ENCODE data around the gene ABI3BP. TPM values are rescaled to one million over a fixed set of nuclear protein-coding genes. Genes with fewer than 3 reads are reported as not detected.

ABI3BP gene
- total RNA-seq, 1 experiment from 2014 or later, result 0.15 TPM

DNA sequence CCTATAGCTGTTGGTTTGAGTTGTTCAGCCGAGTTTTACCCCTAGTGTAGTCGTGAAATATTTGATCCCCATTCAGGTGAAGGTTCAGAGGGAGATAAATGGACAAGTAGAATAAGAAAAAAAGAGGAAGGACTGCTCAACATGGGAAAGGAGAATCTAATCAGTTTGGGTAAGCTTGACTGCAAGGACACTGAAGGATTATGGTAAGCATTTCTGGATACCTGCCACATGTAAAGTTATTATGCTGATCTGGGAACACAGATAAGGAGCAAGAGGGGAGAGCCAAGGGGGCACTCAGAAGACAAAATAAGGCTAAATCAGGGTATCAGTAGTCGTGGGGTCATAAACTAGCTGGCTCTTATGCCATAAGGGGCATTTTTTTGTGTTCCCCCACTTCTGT, 234.1 kb downstream of the ABI3BP start:
- no peak for DNase-seq (ENCODE audit: low read depth, low spot score)
- ChIA-PET RAD21 (ENCODE audit: low non-redundant PET in 1 of 2, low total read pairs in 2 of 2, uncharacterized antibody in 2 of 2, unreplicated experiment in 2 of 2) (no interaction called here), POLR2A (no interaction called here)

GRCh38 chr3:100756441-100756840, 236.8 kb downstream of the ABI3BP start:
- no peak for TF ChIP-seq CBX3 (IDR thresholded peaks at IDR 0.05; ENCODE audit: low read depth)
- no peak for TF ChIP-seq FOSL1 (IDR thresholded peaks at IDR 0.05; ENCODE audit: low read depth)
- no peak for TF ChIP-seq ZFX (IDR thresholded peaks at IDR 0.05)
- no peak for TF ChIP-seq ATF3 (IDR thresholded peaks at IDR 0.05)
- no peak for TF ChIP-seq POLR2A (IDR thresholded peaks at IDR 0.05; ENCODE audit: borderline replicate concordance, extremely low read depth, insufficient read depth, insufficient read length)
- no peaks in the 10 kb centered on the region for H3K27me3 ChIP-seq (ENCODE audit: insufficient read depth, low read length)
- H3K4me1 ChIP-seq (ENCODE audit: control insufficient read depth in 1 of 2, insufficient read depth in 2 of 2, low read length in 2 of 2), result no peaks in the 10 kb centered on the region
- no peak overlapping the region for H3K27ac ChIP-seq (ENCODE audit: low read depth, low read length)
- H3K9me2 ChIP-seq (ENCODE audit: insufficient read depth), result no peaks in the 10 kb centered on the region
- no peak overlapping the region for H3K4me3 ChIP-seq (replicated peaks in 1 of 2; ENCODE audit: low read depth in 1 of 2, low read length in 2 of 2)
- no peaks in the 10 kb centered on the region for H3K9me3 ChIP-seq (ENCODE audit: control insufficient read depth in 1 of 2, insufficient read depth in 1 of 2, low read depth in 1 of 2, low read length in 2 of 2)
- RAD21 ChIA-PET (ENCODE audit: low non-redundant PET in 1 of 2, low total read pairs in 2 of 2, uncharacterized antibody in 2 of 2, unreplicated experiment in 2 of 2), result no interaction called here
- CTCF ChIA-PET, result interaction anchor here (1.0 kb wide), 1 partner anchor 294 kb away, joined by 4 read pairs; no protein-coding TSS in a partner anchor
- BruUV-seq (replicated peaks), result no TSS peak
- peaks cover 0 to 8% of the 10 kb centered on the region in 2 experiments; a peak in 3 of 4 replicates for H3K36me3 ChIP-seq (ENCODE audit: control insufficient read depth in 1 of 2, insufficient read depth in 2 of 2, low read length in 2 of 2)
- H3K9ac ChIP-seq (ENCODE audit: low read length), result no peak overlapping the region
- ATAC-seq (no peak), DNase-seq (ENCODE audit: low read depth, low spot score) (no peak)
- no peaks in the 10 kb centered on the region for H4K20me1 ChIP-seq (ENCODE audit: insufficient read depth)
- POLR2A ChIA-PET, result no interaction called here
- intact Hi-C loops (cut with micrococcal nuclease), result no loop called here
- H2AFZ ChIP-seq (ENCODE audit: low read depth, low read length, poor library complexity, severe bottlenecking), result no peak overlapping the region
- no peak overlapping the region for H3K4me2 ChIP-seq (ENCODE audit: low read length)
- H3K79me2 ChIP-seq (ENCODE audit: insufficient read depth, low read length), result no peaks in the 10 kb centered on the region

More for the DNA sequence above, 234.1 kb downstream of the ABI3BP start:
- Histone ChIP-seq H3K9me2 (ENCODE audit: insufficient read depth) (no peaks in the 10 kb centered on the region), H3K36me3 (ENCODE audit: control insufficient read depth in 1 of 2, insufficient read depth in 2 of 2, low read length in 2 of 2) (0 out of 4 replicates have a peak, but pooled peaks cover 0 to 4% of the 10 kb centered on the region in 2 experiments), H3K27me3 (ENCODE audit: insufficient read depth, low read length) (no peaks in the 10 kb centered on the region), H3K9ac (ENCODE audit: low read length) (no peak overlapping the region), H4K20me1 (ENCODE audit: insufficient read depth) (no peaks in the 10 kb centered on the region), H3K9me3 (ENCODE audit: control insufficient read depth in 1 of 2, insufficient read depth in 1 of 2, low read depth in 1 of 2, low read length in 2 of 2) (no peaks in the 10 kb centered on the region), H2AFZ (ENCODE audit: low read depth, low read length, poor library complexity, severe bottlenecking) (no peak overlapping the region), H3K27ac (ENCODE audit: low read depth, low read length) (no peak overlapping the region), H3K4me1 (ENCODE audit: control insufficient read depth in 1 of 2, insufficient read depth in 2 of 2, low read length in 2 of 2) (no peaks in the 10 kb centered on the region), H3K79me2 (ENCODE audit: insufficient read depth, low read length) (no peaks in the 10 kb centered on the region), H3K4me3 (replicated peaks in 1 of 2; ENCODE audit: low read depth in 1 of 2, low read length in 2 of 2) (no peak overlapping the region), H3K4me2 (ENCODE audit: low read length) (no peak overlapping the region)
- no peak for ATAC-seq
- no TSS peak for BruUV-seq (replicated peaks)
- CTCF ChIA-PET, result interaction anchor here (3.6 kb wide), 1 partner anchor 296 kb away, joined by 11 read pairs; no protein-coding TSS in a partner anchor
- intact Hi-C loops (cut with micrococcal nuclease), result no loop called here
- no peak for TF ChIP-seq JUND (IDR thresholded peaks at IDR 0.05)
